DND-41 (cell line): ENCODE data around the gene FOXP4.

Experiments
- EZH2 ChIP-seq: IDR thresholded peaks from 3 replicates; pipeline ENCODE4 v1.6.1; 2012; ENCODE audit warnings: borderline replicate concordance, low read depth, mild to moderate bottlenecking, moderate library complexity, low read length, inconsistent platforms; ENCODE audit not compliant: severe bottlenecking
- TF ChIP-seq, protein P1 (sequence below): IDR thresholded peaks from 2 replicates; pipeline ENCODE4 v1.5.1; 2012; ENCODE audit warnings: borderline replicate concordance, low read length, moderate library complexity, mild to moderate bottlenecking; ENCODE audit not compliant: poor library complexity, severe bottlenecking; ENCODE audit errors: extremely low read depth

DNA sequence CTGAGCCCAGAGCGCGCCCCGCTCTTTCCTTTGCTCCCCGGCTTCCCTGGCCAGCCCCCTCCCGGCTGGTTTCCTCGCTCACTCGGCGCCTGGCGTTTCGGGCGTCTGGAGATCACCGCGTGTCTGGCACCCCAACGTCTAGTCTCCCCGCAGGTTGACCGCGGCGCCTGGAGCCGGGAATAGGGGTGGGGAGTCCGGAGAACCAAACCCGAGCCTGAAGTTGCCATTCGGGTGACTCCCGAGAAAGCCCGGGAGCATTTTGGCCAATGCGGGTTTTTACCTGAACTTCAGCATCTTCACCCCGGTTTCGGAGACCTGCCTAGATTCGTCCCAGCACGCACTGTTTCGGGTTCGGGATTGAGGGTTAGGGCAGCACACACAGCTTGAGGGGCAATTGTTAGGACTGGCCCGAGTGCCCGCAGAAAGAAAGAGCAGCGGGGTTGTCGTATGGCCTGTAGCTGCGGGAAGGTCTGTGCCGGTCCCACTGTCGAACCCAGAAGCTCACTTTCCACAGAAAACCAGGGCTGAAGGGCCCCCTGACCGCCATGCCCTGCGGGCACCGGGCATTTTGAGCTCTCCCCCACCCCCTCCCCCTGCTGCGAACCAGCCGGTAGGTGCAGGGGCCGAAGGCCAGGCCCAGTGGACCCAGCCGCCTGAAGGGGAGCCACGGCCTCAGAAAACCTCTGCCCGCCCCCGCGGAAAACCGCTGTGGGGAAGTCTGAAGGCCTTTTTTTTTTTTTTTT lies 2.1 kb downstream of the FOXP4 start:
- TF ChIP-seq, protein P1, sequence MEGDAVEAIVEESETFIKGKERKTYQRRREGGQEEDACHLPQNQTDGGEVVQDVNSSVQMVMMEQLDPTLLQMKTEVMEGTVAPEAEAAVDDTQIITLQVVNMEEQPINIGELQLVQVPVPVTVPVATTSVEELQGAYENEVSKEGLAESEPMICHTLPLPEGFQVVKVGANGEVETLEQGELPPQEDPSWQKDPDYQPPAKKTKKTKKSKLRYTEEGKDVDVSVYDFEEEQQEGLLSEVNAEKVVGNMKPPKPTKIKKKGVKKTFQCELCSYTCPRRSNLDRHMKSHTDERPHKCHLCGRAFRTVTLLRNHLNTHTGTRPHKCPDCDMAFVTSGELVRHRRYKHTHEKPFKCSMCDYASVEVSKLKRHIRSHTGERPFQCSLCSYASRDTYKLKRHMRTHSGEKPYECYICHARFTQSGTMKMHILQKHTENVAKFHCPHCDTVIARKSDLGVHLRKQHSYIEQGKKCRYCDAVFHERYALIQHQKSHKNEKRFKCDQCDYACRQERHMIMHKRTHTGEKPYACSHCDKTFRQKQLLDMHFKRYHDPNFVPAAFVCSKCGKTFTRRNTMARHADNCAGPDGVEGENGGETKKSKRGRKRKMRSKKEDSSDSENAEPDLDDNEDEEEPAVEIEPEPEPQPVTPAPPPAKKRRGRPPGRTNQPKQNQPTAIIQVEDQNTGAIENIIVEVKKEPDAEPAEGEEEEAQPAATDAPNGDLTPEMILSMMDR: no peak
- TF ChIP-seq EZH2: no peak
